HepG2 (cell line): ENCODE data around the gene F7. TPM values are rescaled to one million over a fixed set of nuclear protein-coding genes. Genes with fewer than 3 reads are reported as not detected.

Experiments used
- BHLHE40 ChIP-seq: IDR thresholded peaks from 2 replicates; pipeline ENCODE4 v1.6.1; 2011; ENCODE audit warnings: low read length, improper control_type of control experiment
- HIVEP1 ChIP-seq: sonication (generic); formaldehyde crosslinking; IDR thresholded peaks from 2 replicates; pipeline ENCODE4 v1.4.0; 2020; ENCODE audit warnings: mild to moderate bottlenecking, missing genetic modification reagents
- MATR3 ChIP-seq: sonication (generic); formaldehyde crosslinking; IDR thresholded peaks from 2 replicates; pipeline ENCODE4 v1.4.0; 2020; ENCODE audit warnings: missing genetic modification reagents
- NCOA2 ChIP-seq: sonication (generic); formaldehyde crosslinking; IDR thresholded peaks from 2 replicates; pipeline ENCODE4 v1.8.0; 2022; ENCODE audit warnings: inconsistent platforms
- NR2F2 ChIP-seq: IDR thresholded peaks from 2 replicates; pipeline ENCODE4 v1.6.1; 2012; ENCODE audit warnings: low read depth, inconsistent platforms, borderline replicate concordance
- RFX3 ChIP-seq: IDR thresholded peaks from 2 replicates; pipeline ENCODE4 v1.6.1; 2016; ENCODE audit warnings: missing biosample characterization, missing genetic modification reagents
- TOPORS ChIP-seq: sonication (generic); formaldehyde crosslinking; IDR thresholded peaks from 2 replicates; pipeline ENCODE4 v1.8.0; 2023; ENCODE audit warnings: mild to moderate bottlenecking, missing genetic modification reagents
- ZBTB21 ChIP-seq: sonication (generic); formaldehyde crosslinking; IDR thresholded peaks from 2 replicates; pipeline ENCODE4 v1.4.0; 2020; ENCODE audit warnings: missing genetic modification reagents
- ZBTB38 ChIP-seq: sonication (generic); formaldehyde crosslinking; IDR thresholded peaks from 2 replicates; pipeline ENCODE4 v1.5.1; 2020; ENCODE audit warnings: mild to moderate bottlenecking, missing genetic modification reagents
- ZFY ChIP-seq: sonication (generic); formaldehyde crosslinking; IDR thresholded peaks from 2 replicates; pipeline ENCODE4 v1.4.0; 2020; ENCODE audit warnings: missing genetic modification reagents
- ZNF224 ChIP-seq: sonication (generic); formaldehyde crosslinking; IDR thresholded peaks from 2 replicates; pipeline ENCODE4 v1.5.0; 2020; ENCODE audit warnings: mild to moderate bottlenecking, missing genetic modification reagents
- ZNF30 ChIP-seq: sonication (generic); formaldehyde crosslinking; IDR thresholded peaks from 2 replicates; pipeline ENCODE4 v1.5.0; 2020; ENCODE audit warnings: mild to moderate bottlenecking, missing genetic modification reagents
- ZNF776 ChIP-seq: sonication (generic); formaldehyde crosslinking; IDR thresholded peaks from 2 replicates; pipeline ENCODE4 v1.4.0; 2020; ENCODE audit warnings: mild to moderate bottlenecking, missing genetic modification reagents
- polyA plus RNA-seq, 8 experiments: library from polyadenylated mRNA; depleted of rRNA in 3 of 8; stranded (reverse) in 7 of 8; unstranded in 1 of 8; fragments of >200 nt; fragmentation: Illumina TruSeq in 4 of 8; extraction: Trizol in 4 of 8; gene quantifications; 2 replicates each; pipeline versions ENCODE4 v1.2.1 to v1.2.3, GENCODE V29; 2011 to 2016; ENCODE audit warnings: low read depth in 4 of 8, missing spikeins in 1 of 8, mixed read lengths in 1 of 8; ENCODE audit not compliant: insufficient read depth in 1 of 8
- total RNA-seq, 5 experiments: library from RNA; depleted of rRNA; stranded (reverse); fragments of >200 nt; fragmentation: Illumina TruSeq; extraction: Trizol; gene quantifications; 2 replicates each; pipeline ENCODE4 v1.2.3, GENCODE V29; 2016; ENCODE audit warnings: low read depth in 1 of 5
- TF ChIP-seq, protein P1 (sequence below): sonication (generic); formaldehyde crosslinking; IDR thresholded peaks from 2 replicates; pipeline ENCODE4 v1.8.1; 2023; ENCODE audit warnings: mild to moderate bottlenecking, missing genetic modification reagents, borderline replicate concordance
- TF ChIP-seq, protein P2 (sequence below): sonication (generic); formaldehyde crosslinking; IDR thresholded peaks from 2 replicates; pipeline ENCODE4 v1.4.0; 2020; ENCODE audit warnings: low read depth, missing genetic modification reagents
- TF ChIP-seq, protein P3 (sequence below): sonication (generic); formaldehyde crosslinking; IDR thresholded peaks from 2 replicates; pipeline ENCODE4 v1.4.0; 2020; ENCODE audit warnings: missing genetic modification reagents
- TF ChIP-seq, protein P4 (sequence below): sonication (generic); formaldehyde crosslinking; IDR thresholded peaks from 2 replicates; pipeline ENCODE4 v1.8.0; 2022; ENCODE audit warnings: mild to moderate bottlenecking, missing genetic modification reagents; ENCODE audit not compliant: insufficient replicate concordance
- TF ChIP-seq, protein P5 (sequence below): sonication (generic); formaldehyde crosslinking; IDR thresholded peaks from 2 replicates; pipeline ENCODE4 v1.5.0; 2020; ENCODE audit warnings: mild to moderate bottlenecking, missing genetic modification reagents, borderline replicate concordance

F7 gene
- total and polyA plus RNA-seq, 2 of the 13 experiments (the other 11 are each of a cell fraction or from before 2014, with no cell fraction given) = 12.6 to 26.5 TPM

DNA sequence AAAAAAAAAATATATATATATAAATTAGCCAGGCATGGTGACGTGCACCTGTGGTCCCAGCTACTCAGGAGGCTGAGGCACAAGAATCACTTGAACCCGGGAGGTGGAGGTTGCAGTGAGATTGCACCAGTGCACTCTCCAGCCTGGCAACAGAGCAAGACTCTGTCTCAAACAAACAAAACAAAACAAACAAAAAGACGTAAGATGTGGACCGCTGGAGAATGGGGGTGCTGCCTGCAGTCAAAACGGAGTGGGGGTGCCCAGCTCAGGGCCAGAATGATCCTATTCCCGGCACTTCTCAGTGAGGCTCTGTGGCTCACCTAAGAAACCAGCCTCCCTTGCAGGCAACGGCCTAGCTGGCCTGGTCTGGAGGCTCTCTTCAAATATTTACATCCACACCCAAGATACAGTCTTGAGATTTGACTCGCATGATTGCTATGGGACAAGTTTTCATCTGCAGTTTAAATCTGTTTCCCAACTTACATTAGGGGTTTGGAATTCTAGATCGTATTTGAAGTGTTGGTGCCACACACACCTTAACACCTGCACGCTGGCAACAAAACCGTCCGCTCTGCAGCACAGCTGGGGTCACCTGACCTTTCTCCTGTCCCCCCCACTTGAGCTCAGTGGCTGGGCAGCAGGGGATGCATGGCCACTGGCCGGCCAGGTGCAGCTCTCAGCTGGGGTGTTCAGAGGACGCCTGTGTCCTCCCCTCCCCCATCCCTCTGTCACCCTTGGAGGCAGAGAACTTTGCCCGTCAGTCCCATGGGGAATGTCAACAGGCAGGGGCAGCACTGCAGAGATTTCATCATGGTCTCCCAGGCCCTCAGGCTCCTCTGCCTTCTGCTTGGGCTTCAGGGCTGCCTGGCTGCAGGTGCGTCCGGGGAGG, at the start of gene F7 (continued):
- TF ChIP-seq TOPORS (CRISPR knock-in tag) = peak; percentile 55; the same call in 1 of the 2 replicates
- TF ChIP-seq, protein P1, sequence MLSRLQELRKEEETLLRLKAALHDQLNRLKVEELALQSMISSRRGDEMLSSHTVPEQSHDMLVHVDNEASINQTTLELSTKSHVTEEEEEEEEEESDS (CRISPR knock-in tag) = no peak
- TF ChIP-seq ZNF30 (CRISPR knock-in tag) = no peak
- TF ChIP-seq, protein P2, sequence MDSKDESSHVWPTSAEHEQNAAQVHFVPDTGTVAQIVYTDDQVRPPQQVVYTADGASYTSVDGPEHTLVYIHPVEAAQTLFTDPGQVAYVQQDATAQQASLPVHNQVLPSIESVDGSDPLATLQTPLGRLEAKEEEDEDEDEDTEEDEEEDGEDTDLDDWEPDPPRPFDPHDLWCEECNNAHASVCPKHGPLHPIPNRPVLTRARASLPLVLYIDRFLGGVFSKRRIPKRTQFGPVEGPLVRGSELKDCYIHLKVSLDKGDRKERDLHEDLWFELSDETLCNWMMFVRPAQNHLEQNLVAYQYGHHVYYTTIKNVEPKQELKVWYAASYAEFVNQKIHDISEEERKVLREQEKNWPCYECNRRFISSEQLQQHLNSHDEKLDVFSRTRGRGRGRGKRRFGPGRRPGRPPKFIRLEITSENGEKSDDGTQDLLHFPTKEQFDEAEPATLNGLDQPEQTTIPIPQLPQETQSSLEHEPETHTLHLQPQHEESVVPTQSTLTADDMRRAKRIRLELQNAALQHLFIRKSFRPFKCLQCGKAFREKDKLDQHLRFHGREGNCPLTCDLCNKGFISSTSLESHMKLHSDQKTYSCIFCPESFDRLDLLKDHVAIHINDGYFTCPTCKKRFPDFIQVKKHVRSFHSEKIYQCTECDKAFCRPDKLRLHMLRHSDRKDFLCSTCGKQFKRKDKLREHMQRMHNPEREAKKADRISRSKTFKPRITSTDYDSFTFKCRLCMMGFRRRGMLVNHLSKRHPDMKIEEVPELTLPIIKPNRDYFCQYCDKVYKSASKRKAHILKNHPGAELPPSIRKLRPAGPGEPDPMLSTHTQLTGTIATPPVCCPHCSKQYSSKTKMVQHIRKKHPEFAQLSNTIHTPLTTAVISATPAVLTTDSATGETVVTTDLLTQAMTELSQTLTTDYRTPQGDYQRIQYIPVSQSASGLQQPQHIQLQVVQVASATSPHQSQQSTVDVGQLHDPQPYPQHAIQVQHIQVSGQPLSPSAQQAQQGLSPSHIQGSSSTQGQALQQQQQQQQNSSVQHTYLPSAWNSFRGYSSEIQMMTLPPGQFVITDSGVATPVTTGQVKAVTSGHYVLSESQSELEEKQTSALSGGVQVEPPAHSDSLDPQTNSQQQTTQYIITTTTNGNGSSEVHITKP (CRISPR knock-in tag) = 0 out of 2 replicates have a peak, but pooled peaks have one; percentile 34
- TF ChIP-seq ZBTB38 (CRISPR knock-in tag) = peak; percentile 92
- TF ChIP-seq, protein P3, sequence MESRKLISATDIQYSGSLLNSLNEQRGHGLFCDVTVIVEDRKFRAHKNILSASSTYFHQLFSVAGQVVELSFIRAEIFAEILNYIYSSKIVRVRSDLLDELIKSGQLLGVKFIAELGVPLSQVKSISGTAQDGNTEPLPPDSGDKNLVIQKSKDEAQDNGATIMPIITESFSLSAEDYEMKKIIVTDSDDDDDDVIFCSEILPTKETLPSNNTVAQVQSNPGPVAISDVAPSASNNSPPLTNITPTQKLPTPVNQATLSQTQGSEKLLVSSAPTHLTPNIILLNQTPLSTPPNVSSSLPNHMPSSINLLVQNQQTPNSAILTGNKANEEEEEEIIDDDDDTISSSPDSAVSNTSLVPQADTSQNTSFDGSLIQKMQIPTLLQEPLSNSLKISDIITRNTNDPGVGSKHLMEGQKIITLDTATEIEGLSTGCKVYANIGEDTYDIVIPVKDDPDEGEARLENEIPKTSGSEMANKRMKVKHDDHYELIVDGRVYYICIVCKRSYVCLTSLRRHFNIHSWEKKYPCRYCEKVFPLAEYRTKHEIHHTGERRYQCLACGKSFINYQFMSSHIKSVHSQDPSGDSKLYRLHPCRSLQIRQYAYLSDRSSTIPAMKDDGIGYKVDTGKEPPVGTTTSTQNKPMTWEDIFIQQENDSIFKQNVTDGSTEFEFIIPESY (CRISPR knock-in tag) = 0 out of 2 replicates have a peak, but pooled peaks have one; percentile 37
- 0 out of 2 replicates have a peak, but pooled peaks have one; percentile 35 for TF ChIP-seq ZNF224 (CRISPR knock-in tag)
- no peak for TF ChIP-seq RFX3
- TF ChIP-seq ZNF776 (CRISPR knock-in tag) = 0 out of 2 replicates have a peak, but pooled peaks have one; percentile 53
- no peak for TF ChIP-seq MATR3 (CRISPR knock-in tag)
- TF ChIP-seq HIVEP1 = peak; percentile 69
- TF ChIP-seq NCOA2 (CRISPR knock-in tag) = peak; percentile 65
- TF ChIP-seq, protein P4, sequence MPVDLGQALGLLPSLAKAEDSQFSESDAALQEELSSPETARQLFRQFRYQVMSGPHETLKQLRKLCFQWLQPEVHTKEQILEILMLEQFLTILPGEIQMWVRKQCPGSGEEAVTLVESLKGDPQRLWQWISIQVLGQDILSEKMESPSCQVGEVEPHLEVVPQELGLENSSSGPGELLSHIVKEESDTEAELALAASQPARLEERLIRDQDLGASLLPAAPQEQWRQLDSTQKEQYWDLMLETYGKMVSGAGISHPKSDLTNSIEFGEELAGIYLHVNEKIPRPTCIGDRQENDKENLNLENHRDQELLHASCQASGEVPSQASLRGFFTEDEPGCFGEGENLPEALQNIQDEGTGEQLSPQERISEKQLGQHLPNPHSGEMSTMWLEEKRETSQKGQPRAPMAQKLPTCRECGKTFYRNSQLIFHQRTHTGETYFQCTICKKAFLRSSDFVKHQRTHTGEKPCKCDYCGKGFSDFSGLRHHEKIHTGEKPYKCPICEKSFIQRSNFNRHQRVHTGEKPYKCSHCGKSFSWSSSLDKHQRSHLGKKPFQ = peak; percentile 39
- TF ChIP-seq ZFY = peak; percentile 79
- peak; percentile 33; the same call in 1 of the 2 replicates for TF ChIP-seq NR2F2
- peak; percentile 47; the same call in 1 of the 2 replicates for TF ChIP-seq BHLHE40
- TF ChIP-seq, protein P5, sequence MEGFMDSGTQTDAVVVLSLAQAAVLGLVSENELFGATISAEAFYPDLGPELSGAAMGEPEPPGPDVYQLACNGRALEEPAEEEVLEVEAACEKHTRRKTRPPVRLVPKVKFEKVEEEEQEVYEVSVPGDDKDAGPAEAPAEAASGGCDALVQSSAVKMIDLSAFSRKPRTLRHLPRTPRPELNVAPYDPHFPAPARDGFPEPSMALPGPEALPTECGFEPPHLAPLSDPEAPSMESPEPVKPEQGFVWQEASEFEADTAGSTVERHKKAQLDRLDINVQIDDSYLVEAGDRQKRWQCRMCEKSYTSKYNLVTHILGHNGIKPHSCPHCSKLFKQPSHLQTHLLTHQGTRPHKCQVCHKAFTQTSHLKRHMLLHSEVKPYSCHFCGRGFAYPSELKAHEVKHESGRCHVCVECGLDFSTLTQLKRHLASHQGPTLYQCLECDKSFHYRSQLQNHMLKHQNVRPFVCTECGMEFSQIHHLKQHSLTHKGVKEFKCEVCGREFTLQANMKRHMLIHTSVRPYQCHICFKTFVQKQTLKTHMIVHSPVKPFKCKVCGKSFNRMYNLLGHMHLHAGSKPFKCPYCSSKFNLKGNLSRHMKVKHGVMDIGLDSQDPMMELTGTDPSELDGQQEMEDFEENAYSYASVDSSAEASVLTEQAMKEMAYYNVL = peak; percentile 55; the same call in 1 of the 2 replicates
- no peak; the same call in 1 of the 2 replicates for TF ChIP-seq ZBTB21 (CRISPR knock-in tag)
